Naive thymus-derived CD8-positive, alpha-beta T cell (primary cell): ENCODE data around the gene LILRA5. TPM values are rescaled to one million over a fixed set of nuclear protein-coding genes. Genes with fewer than 3 reads are reported as not detected.

Experiments used
- ATAC-seq, 2 donors: fragments of 150-1000 bp; cut with Tn5 transposase in 1 of 2; sonication (Bioruptor Pico), chemical (Tn5 transposase) in 1 of 2; 1 replicate in 1 of 2; 2 replicates in 1 of 2; pipeline ENCODE4 v1.10.0; 2021; ENCODE audit warnings: mild to moderate bottlenecking in 2 of 2, moderate library complexity in 2 of 2
- POLR2A ChIA-PET: fragments of 350-600 bp; sonication (Branson Sonifier 250); formaldehyde crosslinking; loops from one replicate; lab custom pipeline; 2021; ENCODE audit warnings: antibody characterized with exemption; lab: Charles Lee
- DNase-seq, 10 donors: peaks; one replicate each; pipeline versions ENCODE4 v3.0.0 to v3.0.0-alpha.2; 2020 to 2022
- H3K27ac Mint-ChIP-seq, 10 donors: one replicate each; pipeline ENCODE4 v1.8.0; 2020 to 2022; ENCODE audit warnings: mild to moderate bottlenecking in 10 of 10, mixed read lengths in 10 of 10, moderate library complexity in 4 of 10, inconsistent platforms in 1 of 10
- H3K27me3 Mint-ChIP-seq, 5 donors: one replicate each; pipeline ENCODE4 v1.8.0; 2021 to 2022; ENCODE audit warnings: mixed read lengths in 5 of 5
- H3K36me3 Mint-ChIP-seq, 3 donors: one replicate each; pipeline ENCODE4 v1.8.0; 2020 to 2022; ENCODE audit warnings: mixed read lengths in 3 of 3, mild to moderate bottlenecking in 2 of 3, inconsistent platforms in 1 of 3
- H3K4me1 Mint-ChIP-seq, 4 donors: one replicate each; pipeline ENCODE4 v1.8.0; 2021 to 2022; ENCODE audit warnings: mixed read lengths in 4 of 4
- H3K4me3 Mint-ChIP-seq, 10 donors: one replicate each; pipeline ENCODE4 v1.8.0; 2020 to 2022; ENCODE audit warnings: mild to moderate bottlenecking in 10 of 10, mixed read lengths in 10 of 10, moderate library complexity in 6 of 10, inconsistent platforms in 1 of 10
- H3K9me3 Mint-ChIP-seq, 9 donors: one replicate each; pipeline ENCODE4 v1.8.0; 2020 to 2022; ENCODE audit warnings: mixed read lengths in 9 of 9, mild to moderate bottlenecking in 3 of 9, inconsistent platforms in 1 of 9, moderate library complexity in 1 of 9
- polyA plus RNA-seq, 3 donors: library from polyadenylated mRNA; unstranded; fragments of 300-500 nt; fragmentation: Illumina TruSeq; gene quantifications; one replicate each; pipeline ENCODE4 v1.2.3, GENCODE V29; 2021
- total RNA-seq, 8 experiments: library from RNA in 2 of 8; stranded (reverse) in 2 of 8; gene quantifications; one replicate each; pipeline ENCODE4 v1.2.3 and lab custom pipeline; 2021 to 2026

LILRA5 gene
- total and polyA plus RNA-seq, 5 experiments from 2014 or later, result 0.32 TPM; not detected in 4

DNA sequence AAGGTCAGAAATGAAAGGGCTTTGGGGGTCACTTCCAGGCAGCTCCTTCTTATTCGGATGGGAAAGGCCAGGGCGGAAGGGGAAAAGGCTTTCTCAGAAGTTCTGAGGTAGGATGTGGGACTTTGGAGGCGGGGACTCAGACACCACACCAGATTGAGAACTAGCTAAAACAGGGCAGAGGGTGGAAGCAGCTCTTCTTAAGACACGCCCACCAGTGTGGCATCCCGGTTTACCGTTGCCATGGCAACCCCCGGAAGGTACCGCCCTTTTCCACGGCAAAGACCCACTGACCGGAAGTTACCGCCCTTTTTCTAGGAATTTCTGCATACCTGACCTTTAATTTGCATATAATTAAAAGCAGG, 3.8 kb upstream of the LILRA5 start:
- Mint-ChIP-seq H3K4me3 (no peak overlapping the region), H3K9me3 (no peaks in the 10 kb centered on the region), H3K27me3 (peaks cover 9 to 40% (median 24%) of the 10 kb centered on the region in 5 donors), H3K36me3 (no peaks in the 10 kb centered on the region), H3K27ac (no peak overlapping the region), H3K4me1 (peaks cover 0 to 17% (median 0%) of the 10 kb centered on the region in 4 donors)
- DNase-seq (no peak), ATAC-seq (no peak)
- POLR2A ChIA-PET, result no interaction called here

DNA sequence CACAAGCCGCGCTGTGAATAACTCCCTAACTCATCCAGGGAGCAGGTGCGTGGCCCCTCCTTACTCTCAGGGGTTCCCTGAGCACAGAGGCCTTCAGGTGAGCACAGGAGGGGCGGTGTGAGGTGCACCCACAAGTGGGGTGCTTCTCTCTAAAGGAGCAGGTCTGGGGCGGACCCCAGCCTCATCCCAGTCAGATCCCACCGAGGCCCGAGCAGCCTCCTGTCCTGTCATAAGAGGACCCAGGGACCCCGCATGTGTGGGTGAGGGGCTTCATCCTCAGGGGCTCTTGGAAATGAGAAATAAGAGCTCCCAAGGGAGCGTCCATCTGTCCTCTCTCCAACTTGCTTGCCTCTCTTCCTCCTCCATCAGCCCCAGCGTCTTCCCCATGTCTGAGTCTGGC, 3.0 kb upstream of the LILRA5 start:
- ATAC-seq (no peak), DNase-seq (no peak)
- H3K36me3 Mint-ChIP-seq, result no peaks in the 10 kb centered on the region
- no peak overlapping the region for H3K4me3 Mint-ChIP-seq
- H3K27ac Mint-ChIP-seq, result no peak overlapping the region
- H3K27me3 Mint-ChIP-seq, result peaks cover 9 to 48% (median 27%) of the 10 kb centered on the region in 5 donors
- H3K9me3 Mint-ChIP-seq, result no peaks in the 10 kb centered on the region
- H3K4me1 Mint-ChIP-seq, result peaks cover 0 to 17% (median 0%) of the 10 kb centered on the region in 4 donors
- POLR2A ChIA-PET, result no interaction called here

DNA sequence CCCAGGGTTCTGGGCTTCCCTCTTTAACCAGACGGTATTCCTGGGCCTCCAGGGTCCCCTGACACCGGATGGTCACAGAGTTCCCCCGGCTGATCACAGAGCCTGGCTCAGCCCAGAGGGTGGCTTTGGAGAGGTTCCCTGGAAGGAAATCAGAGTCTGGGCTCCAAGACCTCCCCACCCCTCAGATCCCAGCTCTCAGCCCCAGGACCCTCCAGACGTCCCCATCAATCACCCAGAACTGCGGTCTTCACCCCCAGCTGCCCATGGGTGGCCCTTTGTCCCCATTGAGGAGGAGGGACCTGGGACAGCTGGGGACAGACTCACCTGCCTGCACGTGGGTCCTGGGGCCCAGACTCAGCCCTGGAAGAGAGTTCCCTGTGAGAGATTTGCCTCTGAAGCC, 955 bp downstream of the LILRA5 start:
- Mint-ChIP-seq H3K27me3 (peaks cover 15 to 52% (median 29%) of the 10 kb centered on the region in 5 donors), H3K27ac (no peak overlapping the region)

DNA sequence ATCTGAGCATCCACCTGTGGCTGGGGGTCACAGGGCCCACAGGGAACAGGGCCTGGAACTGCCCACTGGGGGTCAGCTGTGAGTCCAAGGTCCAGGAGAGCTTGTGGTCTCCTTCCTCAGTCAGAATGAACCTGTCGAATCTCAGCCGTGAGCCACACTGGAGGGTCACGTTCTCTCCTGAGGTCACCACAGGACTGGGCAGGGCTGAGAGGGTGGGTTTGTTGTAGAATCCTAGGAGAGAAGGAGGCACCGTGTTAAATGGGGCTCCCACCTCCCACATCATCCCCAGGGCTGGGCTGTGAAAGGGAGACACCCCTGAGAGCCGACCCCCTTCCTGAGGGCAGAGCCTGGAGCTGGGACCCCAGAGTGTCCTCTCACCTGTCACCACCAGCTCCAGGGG, 1.5 kb downstream of the LILRA5 start:
- POLR2A ChIA-PET, result no interaction called here
- no peaks in the 10 kb centered on the region for H3K36me3 Mint-ChIP-seq
- peaks cover 16 to 52% (median 32%) of the 10 kb centered on the region in 5 donors for H3K27me3 Mint-ChIP-seq
- H3K27ac Mint-ChIP-seq, result no peak overlapping the region
- ATAC-seq (no peak), DNase-seq (no peak)
- peaks cover 0 to 13% (median 0%) of the 10 kb centered on the region in 4 donors for H3K4me1 Mint-ChIP-seq
- no peak overlapping the region for H3K4me3 Mint-ChIP-seq
- H3K9me3 Mint-ChIP-seq, result no peaks in the 10 kb centered on the region

More for the DNA sequence above, 955 bp downstream of the LILRA5 start:
- ATAC-seq (no peak), DNase-seq (no peak)
- POLR2A ChIA-PET, result no interaction called here
- Mint-ChIP-seq H3K4me1 (peaks cover 0 to 17% (median 0%) of the 10 kb centered on the region in 4 donors), H3K9me3 (no peaks in the 10 kb centered on the region), H3K4me3 (peak overlapping the region in 1 of 10 donors; percentile 15), H3K36me3 (no peaks in the 10 kb centered on the region)

DNA sequence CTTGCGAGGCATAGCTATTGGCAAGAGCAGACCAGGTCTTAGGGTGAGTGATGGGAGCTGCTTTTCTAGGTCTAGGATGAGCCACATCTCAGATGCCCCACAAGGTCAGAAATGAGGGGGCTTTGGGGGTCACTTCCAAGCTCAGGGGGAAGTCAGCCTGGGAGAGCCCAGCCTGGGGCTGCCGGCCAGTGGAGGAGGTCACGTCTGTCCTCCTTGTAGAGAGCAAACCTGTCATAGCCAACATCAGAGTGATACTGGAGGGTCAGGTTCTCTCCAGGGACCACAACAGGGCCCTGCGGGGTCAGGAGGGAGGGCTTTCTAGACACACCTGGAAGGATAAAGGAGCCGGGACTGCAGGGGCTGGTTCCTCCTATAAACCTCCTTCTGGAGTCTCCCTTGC, 2.4 kb downstream of the LILRA5 start:
- no peak for DNase-seq

DNA sequence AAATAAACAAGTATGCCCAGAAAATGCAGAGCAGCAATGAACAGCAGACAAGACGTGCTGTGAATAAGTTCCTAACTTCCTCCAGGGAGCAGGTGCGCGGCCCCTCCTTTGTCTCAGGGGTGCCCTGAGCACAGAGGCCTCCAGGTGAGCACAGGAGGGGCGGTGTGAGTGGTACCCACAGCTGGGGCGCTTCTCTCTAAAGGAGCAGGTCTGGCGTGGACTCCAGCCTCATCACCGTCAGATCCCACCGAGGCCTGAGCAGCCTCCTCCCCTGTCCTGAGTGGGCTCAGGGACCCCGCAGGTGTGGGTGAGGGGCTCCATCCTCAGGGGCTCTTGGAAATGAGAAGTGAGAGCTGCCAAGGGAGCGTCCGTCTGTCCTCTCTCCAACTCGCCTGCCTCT, 3.2 kb downstream of the LILRA5 start:
- peaks cover 2 to 20% (median 4%) of the 10 kb centered on the region in 4 donors for H3K4me1 Mint-ChIP-seq
- H3K4me3 Mint-ChIP-seq, result no peak overlapping the region

More for the DNA sequence above, 2.4 kb downstream of the LILRA5 start:
- Mint-ChIP-seq H3K27me3 (peaks cover 16 to 49% (median 32%) of the 10 kb centered on the region in 5 donors), H3K9me3 (no peaks in the 10 kb centered on the region), H3K27ac (no peak overlapping the region), H3K4me3 (no peak overlapping the region), H3K36me3 (no peaks in the 10 kb centered on the region), H3K4me1 (peaks cover 0 to 14% (median 0%) of the 10 kb centered on the region in 4 donors)
- POLR2A ChIA-PET, result no interaction called here
- no peak for ATAC-seq

DNA sequence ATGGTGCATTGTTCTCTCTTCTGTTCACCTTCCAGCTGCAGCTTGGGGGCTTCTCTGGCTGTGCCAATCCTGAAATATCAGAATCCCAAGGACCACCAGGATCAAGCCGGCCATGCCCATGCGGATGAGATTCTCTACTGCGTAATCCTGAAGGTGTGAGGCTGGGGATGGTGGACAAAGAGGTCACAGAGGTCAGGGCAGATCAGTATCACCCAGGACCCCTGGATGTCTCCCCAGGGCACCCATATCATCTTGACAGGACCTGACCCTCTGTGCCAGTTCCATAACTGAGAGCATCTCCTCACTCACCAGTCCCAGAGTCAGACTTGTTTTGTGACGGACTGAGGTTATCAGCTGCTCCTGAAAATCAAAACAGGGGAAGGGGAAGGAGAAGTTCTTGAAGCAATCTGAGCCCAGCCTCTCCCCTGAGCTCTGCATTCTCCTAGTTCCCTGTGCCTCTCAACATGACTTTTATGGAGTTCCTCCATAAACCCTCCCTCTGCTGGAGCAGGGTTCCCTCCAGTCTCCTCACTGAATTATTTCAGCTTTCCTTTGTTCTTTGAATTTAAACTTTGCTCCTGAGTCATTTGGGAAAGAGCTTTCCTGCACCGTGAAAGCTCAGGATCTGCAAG, 5.5 kb downstream of the LILRA5 start:
- no peaks in the 10 kb centered on the region for H3K36me3 Mint-ChIP-seq
- ATAC-seq (no peak), DNase-seq (peak in 1 of 10 donors; percentile 7)
- H3K4me1 Mint-ChIP-seq, result peaks cover 7 to 34% (median 18%) of the 10 kb centered on the region in 4 donors
- no peak overlapping the region for H3K4me3 Mint-ChIP-seq
- H3K27me3 Mint-ChIP-seq, result peaks cover 9 to 35% (median 25%) of the 10 kb centered on the region in 5 donors
- no peak overlapping the region for H3K27ac Mint-ChIP-seq
- POLR2A ChIA-PET, result no interaction called here
- no peaks in the 10 kb centered on the region for H3K9me3 Mint-ChIP-seq

More for the DNA sequence above, 3.2 kb downstream of the LILRA5 start:
- POLR2A ChIA-PET, result no interaction called here
- ATAC-seq, result no peak
- H3K27me3 Mint-ChIP-seq, result peaks cover 16 to 51% (median 38%) of the 10 kb centered on the region in 5 donors
- no peaks in the 10 kb centered on the region for H3K9me3 Mint-ChIP-seq
- no peak for DNase-seq
- H3K36me3 Mint-ChIP-seq, result no peaks in the 10 kb centered on the region
- H3K27ac Mint-ChIP-seq, result no peak overlapping the region

DNA sequence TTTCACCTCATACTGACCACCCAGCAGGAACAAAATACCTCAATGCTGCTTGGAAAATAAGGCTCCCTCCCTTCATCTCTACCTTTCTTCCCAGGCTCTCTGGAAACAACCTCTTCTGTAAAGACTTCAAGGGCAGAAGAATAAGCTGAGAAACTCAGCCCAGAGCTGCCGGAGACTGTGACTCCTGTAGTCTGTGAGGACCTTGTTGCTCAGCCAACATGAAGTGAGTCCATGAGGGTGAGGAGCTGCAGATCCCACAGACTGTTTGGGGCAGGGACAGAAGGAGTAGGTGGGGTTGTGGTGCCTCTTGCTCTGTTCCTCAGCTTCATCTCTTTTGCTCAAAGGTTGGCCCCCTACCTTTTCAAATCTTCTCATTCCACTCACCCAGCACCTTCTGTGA, 7.8 kb downstream of the LILRA5 start:
- peak overlapping the region in 3 of 10 donors; percentile 47 to 54 (median 50) for H3K4me3 Mint-ChIP-seq
- ATAC-seq, result no peak
- H3K36me3 Mint-ChIP-seq, result no peaks in the 10 kb centered on the region
- H3K27me3 Mint-ChIP-seq, result peaks cover 4 to 21% (median 8%) of the 10 kb centered on the region in 5 donors
- H3K27ac Mint-ChIP-seq, result peak overlapping the region in 1 of 10 donors; percentile 24
- no peaks in the 10 kb centered on the region for H3K9me3 Mint-ChIP-seq
- no peak for DNase-seq
- H3K4me1 Mint-ChIP-seq, result peaks cover 7 to 37% (median 18%) of the 10 kb centered on the region in 4 donors
- POLR2A ChIA-PET, result no interaction called here

DNA sequence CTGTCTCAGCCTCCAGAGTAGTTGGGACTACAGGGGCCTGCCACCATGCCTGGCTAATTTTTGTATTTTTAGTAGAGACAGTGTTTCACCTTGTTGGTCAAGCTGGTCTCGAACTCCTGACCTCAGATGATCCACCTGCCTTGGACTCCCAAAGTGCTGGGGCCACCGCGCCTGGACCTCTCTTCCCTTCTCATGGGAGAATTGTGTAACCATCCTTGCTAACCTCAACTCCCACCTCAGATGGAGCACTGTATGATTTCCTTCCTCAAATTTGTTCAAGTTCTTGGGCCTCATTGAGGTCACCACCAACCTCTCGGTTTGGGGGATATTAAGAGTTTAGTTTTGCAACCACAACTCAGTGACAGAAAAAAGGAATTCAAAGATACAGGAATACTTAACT, 10.7 kb downstream of the LILRA5 start:
- Mint-ChIP-seq H3K4me3 (no peak overlapping the region), H3K27ac (peak overlapping the region in 1 of 10 donors; percentile 33), H3K27me3 (peaks cover 0 to 24% (median 11%) of the 10 kb centered on the region in 5 donors), H3K4me1 (peaks cover 7 to 31% (median 18%) of the 10 kb centered on the region in 4 donors), H3K9me3 (no peaks in the 10 kb centered on the region), H3K36me3 (no peaks in the 10 kb centered on the region)
- ATAC-seq (no peak), DNase-seq (no peak)
- POLR2A ChIA-PET, result interaction anchor here (0.7 kb wide), 1 partner anchor 298 kb away, joined by 3 read pairs; no protein-coding TSS in a partner anchor

DNA sequence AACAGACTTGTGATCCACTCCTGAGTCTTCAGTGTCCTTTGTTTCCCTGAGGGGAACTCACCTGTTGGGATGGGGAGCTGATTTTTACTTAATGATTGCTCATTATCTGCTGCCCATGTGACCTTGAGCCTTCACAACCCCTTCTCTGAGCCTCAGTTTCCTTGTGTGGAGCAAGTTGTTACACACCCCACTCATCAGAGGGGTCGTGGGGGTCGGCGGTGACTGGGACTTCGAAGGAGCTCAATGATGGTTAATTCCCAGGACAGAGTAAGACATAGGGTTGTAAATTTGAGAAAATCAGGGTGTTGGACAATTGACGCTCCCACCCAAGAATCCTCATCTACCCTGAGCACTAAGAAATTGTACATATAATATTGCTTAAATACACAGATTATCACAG, 13.5 kb downstream of the LILRA5 start:
- Mint-ChIP-seq H3K27me3 (peaks cover 0 to 15% (median 6%) of the 10 kb centered on the region in 5 donors), H3K36me3 (peaks cover 0 to 3% (median 0%) of the 10 kb centered on the region in 3 donors), H3K9me3 (peaks cover 0 to 5% (median 0%) of the 10 kb centered on the region in 9 donors), H3K4me1 (peaks cover 2 to 18% (median 11%) of the 10 kb centered on the region in 4 donors), H3K4me3 (no peak overlapping the region), H3K27ac (no peak overlapping the region)
- POLR2A ChIA-PET, result no interaction called here
- ATAC-seq (no peak), DNase-seq (no peak)

DNA sequence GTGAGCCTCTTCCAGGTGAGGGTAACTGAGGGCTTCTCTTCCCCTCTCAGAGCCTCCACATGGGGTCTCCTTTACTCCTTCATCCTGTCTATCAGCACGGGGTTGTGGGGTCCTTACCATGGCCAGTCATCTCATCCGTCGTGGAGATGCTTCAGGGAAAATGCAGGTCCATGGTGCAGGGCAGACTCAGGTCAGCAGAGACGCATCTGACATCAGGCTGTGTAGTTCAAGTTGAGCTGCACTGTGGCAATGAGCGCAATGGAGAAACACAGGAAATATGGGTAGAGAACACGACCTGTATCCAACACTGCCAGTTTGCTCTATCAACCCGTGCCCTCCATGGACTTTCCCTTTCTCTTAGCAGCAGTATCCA, 13.9 kb downstream of the LILRA5 start:
- ATAC-seq, result no peak
- Mint-ChIP-seq H3K36me3 (peaks cover 0 to 7% (median 0%) of the 10 kb centered on the region in 3 donors), H3K27ac (no peak overlapping the region), H3K4me3 (no peak overlapping the region), H3K9me3 (peaks cover 0 to 9% (median 3%) of the 10 kb centered on the region in 9 donors), H3K27me3 (peaks cover 2 to 19% (median 10%) of the 10 kb centered on the region in 5 donors), H3K4me1 (peaks cover 2 to 14% (median 7%) of the 10 kb centered on the region in 4 donors)
- DNase-seq, result no peak
- POLR2A ChIA-PET, result no interaction called here

DNA sequence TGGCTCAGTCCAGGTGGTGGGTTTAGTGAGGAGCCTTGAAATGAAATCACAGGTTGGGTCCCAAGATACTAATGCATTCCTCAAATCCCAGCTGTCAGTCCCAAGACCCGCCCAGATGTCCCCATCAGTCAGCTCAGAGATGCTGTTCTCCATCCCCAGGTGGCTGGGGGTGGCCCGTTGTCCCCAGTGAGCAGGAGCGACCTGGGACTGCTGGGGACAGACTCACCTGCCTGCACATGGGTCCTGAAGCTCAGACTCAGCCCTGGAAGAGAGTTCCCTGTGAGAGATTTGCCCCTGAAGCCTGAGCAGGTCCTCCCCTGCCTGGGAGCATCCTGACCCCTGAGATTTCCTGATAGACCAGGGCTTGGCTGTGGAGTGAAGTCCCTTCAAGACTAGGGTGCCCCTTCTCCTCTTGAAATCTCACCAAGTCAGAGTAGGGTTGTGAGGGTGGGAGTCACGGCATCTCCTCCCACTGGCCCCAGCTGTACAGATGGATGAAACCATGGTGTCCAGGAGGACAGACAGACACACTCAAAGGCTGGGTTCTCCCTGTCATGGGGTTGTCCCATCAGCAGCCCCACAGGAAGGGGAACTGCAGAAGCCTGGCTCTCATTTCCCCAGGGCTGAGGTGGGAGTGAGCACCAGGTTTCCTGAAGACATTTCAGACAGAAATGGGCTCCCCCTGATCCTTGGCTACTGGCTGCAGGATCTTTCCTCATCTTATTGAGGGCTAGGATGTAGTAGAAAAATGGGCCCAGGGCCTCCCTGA, 14.4 kb downstream of the LILRA5 start:
- no peak overlapping the region for H3K4me3 Mint-ChIP-seq
- POLR2A ChIA-PET, result interaction anchor here (0.6 kb wide), 2 partner anchors 674 to 1865 kb away, joined by 3 to 7 read pairs; no protein-coding TSS in a partner anchor
- ATAC-seq (no peak), DNase-seq (no peak)
- peaks cover 0 to 9% (median 0%) of the 10 kb centered on the region in 3 donors for H3K36me3 Mint-ChIP-seq
- H3K4me1 Mint-ChIP-seq, result peaks cover 0 to 8% (median 1%) of the 10 kb centered on the region in 4 donors
- peaks cover 0 to 13% (median 6%) of the 10 kb centered on the region in 9 donors for H3K9me3 Mint-ChIP-seq
- no peak overlapping the region for H3K27ac Mint-ChIP-seq
- peaks cover 3 to 25% (median 13%) of the 10 kb centered on the region in 5 donors for H3K27me3 Mint-ChIP-seq
